Measurements from ENCODE around the gene SERPINE2.

- TF ChIP-seq POLR2A (IDR thresholded peaks at IDR 0.05; ENCODE audit: low read length): no peak
- no peak for TF ChIP-seq GATA1 (IDR thresholded peaks at IDR 0.05; ENCODE audit: low read depth, low read length)
These were observed 57.8 kb downstream of the SERPINE2 start for GRCh38 chr2:223981241-223981640.

All from erythroblast (primary cell).